HG03280 (cell line): Measurements from ENCODE around the gene TMEM134.

Experiments
- ATAC-seq: cut with Tn5 transposase; IDR thresholded peaks from one replicate; pipeline ENCODE4 v1.9.1; 2021; ENCODE audit warnings: mild to moderate bottlenecking, moderate library complexity; ENCODE audit not compliant: unreplicated experiment

The TMEM134 gene

DNA sequence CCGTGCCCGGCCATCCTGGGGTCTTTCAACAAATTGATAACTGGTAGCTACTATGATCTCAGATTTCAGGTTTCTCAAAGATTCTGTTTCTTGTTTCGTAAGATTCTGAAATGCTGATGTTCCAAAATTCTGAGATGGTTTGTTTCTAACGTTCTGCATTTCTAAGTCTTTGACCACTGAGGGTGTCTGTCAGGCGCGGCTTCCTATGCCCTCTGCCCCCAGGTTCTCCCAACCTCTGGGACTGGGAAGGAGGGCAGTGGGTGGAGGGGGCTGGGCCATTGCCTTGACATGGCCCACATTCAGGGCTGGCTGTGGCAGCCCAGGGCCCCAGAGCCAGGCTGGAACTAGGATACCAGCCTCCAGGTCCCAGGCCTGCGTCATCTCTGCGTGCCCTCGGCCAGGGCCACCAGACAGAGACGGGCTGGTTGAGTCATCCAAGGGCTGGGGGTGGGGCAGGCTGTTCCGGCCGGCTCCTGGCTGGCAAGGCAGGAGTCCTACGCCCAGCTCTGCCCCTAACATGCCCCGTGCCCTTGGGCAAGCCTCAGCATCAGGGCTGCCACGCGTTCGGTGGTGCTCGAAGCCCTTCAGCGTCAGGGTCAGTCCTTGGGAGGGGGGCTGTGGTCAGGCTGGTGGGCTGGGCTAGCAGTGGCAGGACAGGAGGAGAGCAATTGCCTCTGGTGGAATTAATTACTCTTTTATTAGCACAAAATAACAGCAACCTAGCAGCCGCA lies 5.2 kb downstream of the TMEM134 start:
- no peak for ATAC-seq

DNA sequence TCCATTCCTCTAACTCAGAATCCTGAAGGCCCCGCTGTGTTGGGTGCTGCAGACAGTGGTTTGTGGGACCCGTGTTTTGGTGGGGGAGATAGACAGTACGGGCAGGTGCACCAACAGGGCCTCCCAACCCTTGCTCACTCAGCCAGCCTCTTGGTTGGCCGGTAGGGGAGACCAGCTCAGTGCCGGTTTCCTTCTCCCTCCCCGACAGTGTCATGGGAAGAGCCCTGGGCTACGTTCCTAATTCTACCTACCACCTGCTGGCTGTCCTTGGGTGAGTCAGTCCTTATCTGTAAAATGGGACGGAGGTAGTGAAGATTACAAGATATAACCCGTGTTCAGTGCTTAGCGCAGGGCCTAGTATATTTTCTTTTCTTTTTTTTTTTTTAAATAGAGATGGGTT lies 5.9 kb downstream of the TMEM134 start:
- no peak for ATAC-seq

DNA sequence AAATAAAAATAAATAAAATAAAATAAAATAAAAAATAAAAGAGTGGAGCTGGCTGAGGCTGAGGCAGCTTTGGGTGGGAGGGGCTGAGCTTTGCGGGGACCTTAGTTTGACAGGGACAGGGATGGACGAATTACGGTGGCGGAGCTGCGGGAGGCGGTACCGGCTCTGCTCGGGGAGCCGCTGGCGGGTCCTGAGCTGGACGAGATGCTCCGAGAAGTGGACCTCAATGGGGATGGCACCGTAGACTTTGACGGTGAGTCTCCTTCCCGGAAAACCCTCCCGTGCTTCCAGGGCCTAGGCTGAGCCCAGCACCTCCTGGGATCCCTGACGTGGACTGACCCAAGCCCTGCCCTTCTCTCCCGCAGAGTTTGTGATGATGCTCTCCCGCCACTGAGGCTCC lies 10.8 kb downstream of the TMEM134 start:
- ATAC-seq: no peak

DNA sequence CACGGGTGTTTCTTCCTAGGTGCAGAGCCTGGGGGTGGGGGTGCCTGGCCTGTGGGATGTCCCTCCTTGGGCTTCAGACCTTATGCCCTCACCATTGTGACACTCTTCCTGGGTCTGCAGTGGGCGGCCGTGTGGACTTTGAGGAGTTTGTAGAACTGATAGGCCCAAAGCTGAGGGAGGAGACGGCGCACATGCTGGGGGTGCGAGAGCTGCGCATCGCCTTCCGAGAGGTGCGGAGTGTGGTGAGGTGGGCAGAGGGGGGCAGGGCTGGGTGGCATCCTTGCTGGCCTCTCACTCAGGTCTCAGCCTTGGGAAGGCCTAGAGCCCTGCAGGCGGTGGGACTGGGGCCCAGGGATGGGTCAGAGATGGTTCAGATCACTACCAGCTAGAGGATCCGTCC lies 11.6 kb downstream of the TMEM134 start:
- no peak for ATAC-seq

DNA sequence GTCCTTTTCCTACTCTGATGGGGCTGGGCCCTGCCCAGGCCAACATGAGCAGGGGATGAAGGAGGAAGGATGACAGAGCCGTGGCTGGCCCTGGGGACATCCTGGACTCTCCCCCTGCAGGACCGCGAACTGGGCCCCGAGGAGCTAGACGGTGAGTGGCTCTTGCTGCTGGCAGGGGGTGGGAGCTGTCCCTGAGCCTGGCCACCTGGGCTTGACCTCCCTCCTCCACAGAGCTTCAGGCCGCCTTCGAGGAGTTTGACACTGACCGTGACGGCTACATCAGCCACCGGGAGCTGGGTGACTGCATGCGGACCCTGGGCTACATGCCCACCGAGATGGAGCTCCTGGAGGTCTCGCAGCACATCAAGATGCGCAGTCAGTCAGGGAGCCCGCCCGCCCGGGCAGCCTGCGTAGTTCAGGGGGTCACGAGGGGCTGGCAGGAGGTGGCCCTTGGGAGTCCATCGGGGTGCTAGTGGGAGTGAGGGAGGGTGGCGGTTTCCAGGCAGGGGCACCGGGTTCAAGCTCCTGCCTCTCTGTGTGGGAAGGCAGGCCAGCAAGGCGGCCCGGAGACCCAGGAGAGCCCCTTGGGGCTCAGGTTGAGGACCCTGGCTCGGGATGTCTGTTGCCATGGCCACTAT lies 12.9 kb downstream of the TMEM134 start:
- ATAC-seq: no peak

DNA sequence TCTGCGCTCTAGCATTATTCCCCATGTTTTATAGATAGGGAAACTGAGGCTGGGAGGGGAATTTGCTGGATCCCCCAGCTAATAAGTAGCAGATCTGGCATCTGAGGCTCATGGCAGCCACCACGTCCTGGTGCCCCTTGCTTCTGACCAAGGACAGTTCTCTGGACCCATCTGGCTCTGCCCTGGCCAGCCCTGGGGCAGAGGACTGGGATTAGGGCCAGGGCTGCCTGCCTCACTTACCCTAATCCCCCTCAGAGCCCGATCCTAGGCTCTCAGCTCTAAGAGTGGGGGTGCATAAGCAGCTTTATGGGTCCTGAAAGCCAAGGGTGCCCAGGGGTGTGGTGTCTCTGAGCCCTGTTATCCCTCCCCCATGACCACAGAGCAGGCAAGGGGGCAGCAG lies 14.0 kb downstream of the TMEM134 start, which contains the start of gene CABP4:
Gene CABP4 (plus strand): TSS at position 301 of the 400 bp plus-strand sequence. CDS start 70 bp downstream, at position 371.
- ATAC-seq: no peak

DNA sequence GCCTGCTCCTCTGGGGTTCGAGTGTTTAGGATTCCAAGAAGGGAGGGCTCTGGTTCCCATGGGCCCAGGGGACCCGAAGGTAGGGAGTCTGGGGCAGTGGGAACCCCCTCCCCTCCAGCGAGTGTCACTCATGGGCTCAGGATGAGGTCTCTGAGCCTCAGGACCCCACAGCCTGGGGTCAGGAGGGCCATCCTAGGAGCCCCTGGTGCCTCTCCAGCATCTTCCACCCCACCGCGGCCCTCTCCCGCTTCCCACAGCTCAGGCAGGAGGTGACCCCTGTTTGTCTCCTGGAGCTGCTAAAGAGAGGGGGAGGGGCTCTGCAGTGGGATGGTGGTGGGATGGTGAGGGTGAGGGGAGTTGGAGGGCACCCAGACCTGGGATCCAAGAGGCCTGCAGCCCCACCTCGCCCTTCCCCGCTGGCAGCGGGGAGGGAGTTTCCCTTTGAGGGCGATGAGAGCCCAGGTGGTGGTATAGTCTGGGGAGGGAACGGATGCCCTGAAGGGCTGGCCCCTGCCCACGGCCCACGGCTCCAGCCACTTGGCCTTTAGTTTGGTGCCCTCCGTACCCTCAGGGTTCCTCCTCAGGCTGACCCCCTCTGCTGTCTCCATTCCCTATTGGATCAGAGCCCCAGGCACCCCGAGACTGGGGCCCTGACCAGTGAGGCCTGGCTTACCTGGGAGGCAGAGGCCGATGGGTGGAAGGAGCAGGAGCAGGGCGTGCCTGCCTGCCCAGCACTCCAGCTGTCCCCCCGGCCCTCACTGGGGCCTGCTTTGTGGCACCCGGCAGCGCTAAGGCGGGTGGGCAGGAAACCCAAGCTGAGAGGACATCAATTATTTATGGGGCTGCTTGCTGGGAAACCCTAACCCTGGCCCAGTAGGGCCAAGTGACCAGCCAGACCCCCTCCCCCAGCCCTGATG lies 15.0 kb downstream of the TMEM134 start:
- no peak for ATAC-seq

DNA sequence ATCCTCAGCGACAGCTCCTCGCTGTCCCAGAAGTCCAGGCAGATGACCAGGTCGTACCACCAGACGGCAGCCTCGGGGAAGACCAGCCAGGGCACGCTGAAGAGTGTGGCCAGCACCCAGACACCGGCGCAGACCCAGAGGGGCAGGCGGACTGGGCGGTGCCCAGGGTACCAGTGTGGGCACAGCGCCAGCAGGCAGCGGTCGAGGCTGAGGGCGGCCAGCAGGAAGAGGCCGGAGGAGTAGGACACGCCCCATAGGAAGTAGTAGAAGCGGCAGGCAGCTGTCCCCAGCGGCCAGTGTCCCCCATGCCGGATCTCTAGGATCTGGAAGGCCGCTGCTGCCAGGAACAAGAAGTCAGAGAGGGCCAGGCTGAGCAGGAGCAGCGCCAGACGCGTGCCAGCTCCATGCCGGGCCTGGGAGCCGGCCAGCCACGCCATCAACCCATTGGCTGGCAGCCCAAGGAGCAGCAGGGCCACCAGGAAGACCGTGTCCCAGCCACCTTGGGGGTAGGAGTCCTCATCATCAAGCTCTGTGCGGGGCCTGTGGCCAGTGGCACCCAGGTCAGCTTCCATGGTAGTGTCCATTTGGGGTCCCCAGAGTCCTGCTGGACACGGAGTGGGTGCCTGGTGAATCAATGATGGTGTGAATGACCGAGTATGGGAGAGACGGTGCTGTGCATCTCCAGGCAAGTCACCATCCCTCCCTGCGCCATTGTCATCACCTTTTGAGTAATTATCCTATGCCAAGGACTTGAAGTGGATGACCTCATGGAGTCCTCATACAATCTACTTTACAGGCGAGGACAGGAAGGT lies 16.7 kb downstream of the TMEM134 start, which contains the start of gene GPR152:
Gene GPR152 (minus strand): TSS at position 589 of the 812 bp plus-strand sequence. CDS start 5 bp downstream, at position 584.
- ATAC-seq: no peak

DNA sequence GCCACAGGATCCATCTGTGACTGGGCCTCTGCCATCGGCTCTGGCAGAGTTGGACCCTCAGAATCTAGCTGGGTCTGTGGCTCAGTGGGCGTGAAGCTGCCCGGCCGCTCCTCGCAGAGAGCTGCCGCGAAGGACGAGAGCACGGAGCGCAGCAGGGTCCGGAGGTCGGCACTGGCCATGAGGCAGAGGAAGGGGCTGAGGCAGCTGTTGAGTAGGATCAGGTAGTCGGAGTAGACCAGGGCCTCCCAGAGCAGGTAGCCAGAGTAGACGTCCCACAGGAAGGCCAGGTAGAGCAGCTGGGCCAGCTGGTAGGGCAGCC lies 17.4 kb downstream of the TMEM134 start:
- no peak for ATAC-seq

DNA sequence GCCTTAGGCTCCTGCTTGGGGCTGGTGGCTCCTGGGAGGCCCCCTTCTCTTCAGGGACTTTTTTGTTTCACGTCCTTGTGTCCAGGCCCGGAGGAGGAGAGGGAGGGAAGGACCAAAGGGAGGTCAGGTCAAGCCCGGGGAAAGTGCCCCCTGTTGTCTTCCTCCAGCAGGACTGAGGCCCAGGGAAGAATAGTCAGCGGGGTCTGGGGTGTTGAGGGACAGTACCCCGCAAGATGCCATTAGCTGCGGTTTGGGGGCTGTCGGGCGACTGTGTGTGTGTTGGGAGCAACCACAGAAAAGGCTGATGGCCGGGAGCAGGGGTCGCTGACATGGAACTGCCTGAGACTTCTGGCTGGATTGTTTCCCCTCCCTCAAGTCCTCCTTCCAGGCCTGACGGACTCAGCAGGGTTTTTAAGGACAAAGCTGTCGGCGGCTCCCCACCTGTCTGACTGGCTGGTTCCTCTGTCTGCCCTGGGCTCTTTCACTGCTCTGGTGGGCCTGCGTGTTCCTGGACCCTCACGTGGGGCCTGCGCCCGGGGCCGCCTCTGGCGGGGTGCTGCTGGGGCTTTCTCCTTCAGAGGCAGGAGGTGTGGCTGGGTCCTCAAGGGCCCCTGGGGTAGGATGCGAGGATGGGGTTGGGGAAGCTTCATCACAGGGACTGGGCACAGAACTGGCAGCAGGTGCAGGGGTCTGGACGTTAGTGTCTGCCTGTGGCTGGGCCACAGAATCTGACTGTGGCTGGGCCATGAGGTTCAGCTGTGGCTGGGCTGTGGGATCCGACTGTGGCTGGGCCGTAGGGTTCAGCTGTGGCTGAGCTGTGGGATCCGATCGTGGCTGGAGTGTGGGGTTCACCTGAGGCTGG lies 18.0 kb downstream of the TMEM134 start:
- no peak for ATAC-seq

DNA sequence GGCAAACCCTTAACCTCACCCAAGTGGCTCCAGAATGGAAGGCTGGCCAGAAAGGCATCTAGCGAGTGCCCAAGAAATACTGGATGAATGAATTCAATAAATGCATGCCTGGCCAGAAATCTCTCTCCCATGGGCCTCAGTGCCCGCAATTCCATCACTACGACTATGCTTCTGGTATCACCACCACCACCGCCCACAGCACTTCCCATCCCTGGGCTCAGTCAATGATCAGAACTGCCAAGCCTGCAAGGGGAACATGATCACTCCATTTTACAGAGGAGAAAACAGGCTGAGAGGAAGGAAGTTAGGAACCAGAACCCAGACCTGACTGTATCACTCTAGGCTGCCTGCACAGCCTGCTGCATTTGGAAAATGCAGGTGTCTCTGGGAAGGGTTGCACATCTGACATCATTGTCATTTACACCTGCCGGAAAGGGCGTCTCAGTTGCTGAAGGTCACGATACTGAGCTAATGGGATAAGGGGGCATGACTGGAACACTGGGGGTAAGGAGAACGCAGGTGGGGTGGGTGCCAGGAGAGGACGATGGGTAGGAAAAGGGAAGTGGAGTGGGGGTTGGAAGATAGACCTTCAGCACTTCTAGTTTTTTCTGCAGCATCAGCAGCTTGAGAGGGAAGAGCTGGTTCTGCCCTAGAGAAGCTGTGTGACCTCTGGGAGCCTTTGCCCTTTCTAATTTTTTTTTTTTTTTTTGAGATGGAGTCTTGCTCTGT lies 19.8 kb downstream of the TMEM134 start:
- no peak for ATAC-seq

DNA sequence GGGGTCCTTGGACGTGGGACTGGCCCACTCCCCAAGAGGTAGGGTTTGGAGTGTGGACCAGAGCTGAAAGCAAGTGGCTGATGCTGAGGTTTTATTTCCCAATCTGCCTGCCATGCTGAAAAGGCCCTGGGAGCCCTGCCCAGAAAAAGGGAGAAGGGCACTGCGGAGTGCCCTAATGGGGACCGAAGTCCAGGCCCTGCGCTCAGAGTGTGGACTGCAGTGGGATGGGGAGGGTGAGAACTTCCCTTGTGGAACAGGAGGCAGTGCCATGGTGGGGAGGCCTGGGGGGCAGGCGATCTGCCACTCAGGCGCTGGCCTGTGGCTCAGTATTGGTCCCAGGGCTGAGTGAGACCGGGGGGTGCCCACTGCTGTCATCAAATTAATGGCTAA lies 20.8 kb downstream of the TMEM134 start:
- no peak for ATAC-seq

DNA sequence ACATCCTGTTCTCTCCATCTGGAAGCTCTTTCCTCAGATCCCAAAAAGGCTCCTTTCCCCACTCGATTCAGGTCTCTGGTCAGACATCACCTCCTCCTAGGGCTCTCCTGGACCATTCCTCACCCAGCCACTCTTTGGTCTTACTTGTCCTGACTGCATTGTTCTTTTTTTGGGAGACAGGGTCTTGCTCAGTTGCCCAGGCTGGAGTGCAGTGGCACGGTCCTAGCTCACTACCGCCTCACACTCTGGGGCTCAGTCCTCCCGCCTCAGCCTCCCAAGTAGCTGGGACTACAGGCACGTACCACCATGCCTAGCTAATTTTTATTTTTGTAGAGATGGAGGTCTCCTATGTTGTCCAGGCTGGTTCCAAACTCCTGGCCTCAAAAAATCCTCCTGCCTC lies 23.5 kb downstream of the TMEM134 start:
- no peak for ATAC-seq

DNA sequence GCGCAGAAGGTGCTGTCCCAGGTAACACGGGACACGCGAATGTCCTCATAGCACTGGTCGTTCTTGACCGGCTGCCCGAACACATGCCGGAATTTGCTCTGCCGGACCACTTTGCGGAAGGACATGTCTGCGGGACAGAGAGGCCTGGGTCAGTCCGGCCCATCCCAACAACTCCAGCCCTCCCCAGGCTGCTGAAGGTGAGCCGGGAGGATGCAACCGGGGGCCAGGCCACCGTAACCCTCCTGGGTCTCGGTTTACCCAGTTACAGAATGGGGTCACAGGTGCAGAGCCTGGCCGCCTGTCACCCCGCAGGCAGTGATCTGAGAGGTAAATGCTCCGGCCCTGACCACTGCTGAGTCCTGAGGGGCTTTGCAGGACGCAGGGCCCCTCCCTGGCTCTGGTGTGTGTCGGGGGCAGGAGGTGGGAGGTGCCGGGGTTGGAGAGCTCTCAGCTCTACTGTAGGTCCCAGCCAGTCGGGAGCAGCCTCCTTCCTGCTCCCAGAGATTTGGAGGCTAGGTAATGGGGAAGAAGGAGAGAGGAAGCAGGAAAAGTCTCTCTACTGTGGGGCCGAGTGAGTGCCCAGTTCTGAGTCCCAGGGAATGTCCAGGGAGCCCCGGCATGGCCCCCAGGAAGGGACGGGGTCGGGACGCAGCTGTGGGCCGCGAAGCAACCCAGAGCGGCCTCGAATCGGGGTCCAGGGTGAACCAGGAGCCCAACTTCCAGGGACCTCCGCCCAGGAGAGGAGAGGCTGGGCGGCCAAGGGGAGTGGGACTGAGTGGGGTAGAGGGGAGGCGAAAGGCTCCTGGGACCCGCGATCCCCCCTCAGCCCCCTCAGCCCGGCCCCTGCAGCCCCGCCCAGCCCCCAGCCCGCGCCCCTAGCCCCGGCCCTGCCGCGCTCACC lies 26.3 kb downstream of the TMEM134 start:
- ATAC-seq: no peak

DNA sequence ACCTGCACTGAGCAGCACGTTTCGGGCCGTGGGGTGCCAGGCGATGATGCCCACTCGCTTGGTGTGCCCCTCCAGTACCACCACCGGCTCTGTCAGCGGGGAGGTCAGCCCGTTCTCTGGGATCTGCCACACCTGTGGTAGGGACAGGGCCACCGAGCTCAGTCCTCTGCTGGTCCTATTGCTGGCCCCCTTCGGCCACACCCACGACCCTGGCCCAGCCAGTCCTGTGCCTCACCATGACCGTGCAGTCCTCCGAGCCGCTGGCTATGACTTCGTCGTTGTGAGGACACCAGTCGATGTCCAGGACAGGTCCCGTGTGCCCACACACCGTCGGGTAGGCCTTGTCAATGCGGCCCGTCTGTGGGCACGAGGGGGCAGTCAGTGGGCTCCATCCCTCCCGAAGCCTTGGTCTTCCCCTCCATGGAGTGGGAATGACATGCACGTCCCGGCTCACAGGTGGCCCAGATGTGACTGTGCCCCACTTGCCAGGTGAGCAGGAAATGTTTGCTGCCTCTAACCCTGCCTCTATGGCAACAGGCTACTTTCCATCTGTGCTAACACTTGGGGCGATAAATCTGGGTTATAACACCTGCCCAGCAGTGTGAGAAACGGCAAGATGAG lies 27.2 kb downstream of the TMEM134 start:
- no peak for ATAC-seq

DNA sequence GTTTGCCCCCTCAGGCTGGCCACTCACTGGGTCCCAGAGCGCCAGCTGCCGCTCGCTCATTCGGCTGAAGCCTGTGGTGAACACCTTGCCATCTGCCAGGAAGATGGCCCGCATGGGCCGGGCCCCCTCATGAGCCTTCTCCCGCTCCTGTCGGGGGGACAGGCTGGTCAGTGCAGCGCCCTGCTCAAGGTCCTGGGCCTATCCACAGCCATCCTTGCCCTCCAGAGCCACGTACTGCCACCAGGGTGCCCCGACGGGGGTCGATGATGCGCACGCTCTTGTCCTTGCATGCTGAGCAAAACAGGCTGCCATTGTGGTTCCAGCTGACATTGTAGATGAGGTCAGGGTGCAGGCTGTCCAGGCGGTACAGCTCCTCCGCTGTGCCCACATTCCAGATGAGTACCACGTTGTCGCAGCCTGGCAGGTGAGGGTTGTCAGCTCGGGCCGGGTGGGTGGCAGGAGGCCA lies 27.9 kb downstream of the TMEM134 start:
- ATAC-seq: no peak

DNA sequence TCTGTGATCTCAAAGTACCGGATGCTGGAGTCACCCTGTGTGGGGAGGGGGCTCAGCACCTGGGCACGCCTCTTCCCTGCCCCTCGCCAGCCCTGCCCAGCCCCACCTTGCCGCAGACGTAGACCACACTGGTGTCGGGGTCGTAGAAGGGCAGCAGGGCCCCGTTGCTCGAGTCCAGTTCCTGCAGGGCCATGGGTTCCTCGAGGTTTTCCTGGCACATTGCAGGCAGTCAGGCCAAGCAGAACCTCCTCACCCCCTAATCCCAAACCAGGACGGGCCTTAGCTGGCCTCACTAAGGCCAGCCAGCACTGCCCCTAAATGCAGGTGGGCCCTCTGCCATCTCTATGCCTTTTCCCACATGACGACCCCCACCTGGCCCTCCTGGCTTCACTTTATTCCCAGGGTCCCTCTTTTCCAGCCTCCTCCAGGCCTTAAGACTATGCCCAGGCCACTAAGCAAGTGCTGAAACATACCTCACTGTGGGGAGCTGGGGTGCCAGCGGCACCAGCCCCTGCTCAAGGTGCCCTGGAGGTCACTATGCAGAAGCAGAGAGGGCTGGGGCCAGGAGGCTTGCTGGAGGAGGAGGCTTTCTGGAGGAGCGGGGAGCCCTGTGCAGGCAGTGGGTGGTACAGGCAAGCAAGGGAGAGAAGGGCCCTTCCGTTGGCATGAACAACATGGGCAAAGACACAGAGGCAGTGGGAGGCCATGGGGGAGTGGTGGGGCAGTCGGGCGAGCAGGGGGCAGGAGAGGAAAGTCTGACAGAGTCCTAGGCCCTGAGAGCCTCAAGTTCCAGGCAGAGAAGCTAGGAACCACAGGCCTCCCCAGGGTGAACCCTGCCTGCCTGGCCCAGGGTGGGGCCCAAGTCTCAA lies 28.6 kb downstream of the TMEM134 start:
- no peak for ATAC-seq
